ENCODE results near the gene ADCY9. TPM values are rescaled to one million over a fixed set of nuclear protein-coding genes. Genes with fewer than 3 reads are reported as not detected.

ADCY9 gene
- polyA plus RNA-seq, 1 donor (not counting 4 experiments of a cell fraction or from before 2014, with no cell fraction given), result 3.0 TPM

DNA sequence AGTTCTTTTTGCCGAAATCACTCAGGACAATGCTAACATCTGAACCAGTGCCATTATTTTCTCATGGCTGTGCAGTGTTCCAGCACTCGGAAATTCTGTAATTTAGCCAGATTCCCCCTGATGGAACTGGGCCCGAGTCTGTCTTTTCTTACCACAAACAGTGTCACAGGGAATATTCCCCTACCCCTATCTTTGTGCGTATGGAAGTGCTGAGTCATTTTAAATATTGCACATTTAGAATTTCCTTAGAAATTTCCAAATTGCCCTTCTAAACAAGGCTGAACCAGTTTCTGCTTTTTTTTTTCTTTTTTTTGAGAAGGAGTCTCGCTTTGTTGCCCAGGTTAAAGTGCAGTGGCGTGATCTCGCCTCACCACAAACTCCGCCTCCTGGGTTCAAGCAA lies 147.7 kb downstream of the ADCY9 start:
- Histone ChIP-seq H3K9me1 (ENCODE audit: control insufficient read depth, extremely low read depth, insufficient read depth, low read length) (no peaks in the 10 kb centered on the region), H2AFZ (ENCODE audit: control insufficient read depth, low read length) (no peak overlapping the region), H3K27me3 (ENCODE audit: control insufficient read depth, extremely low read depth, insufficient read depth, low read length) (no peaks in the 10 kb centered on the region), H3K27ac (ENCODE audit: control insufficient read depth, insufficient read depth, low read length) (no peak overlapping the region), H3K36me3 (ENCODE audit: control insufficient read depth in 2 of 2, extremely low read depth in 1 of 2, insufficient read depth in 2 of 2, low read length in 2 of 2) (peaks cover 0 to 5% of the 10 kb centered on the region in 2 experiments), H3K9ac (ENCODE audit: control insufficient read depth, extremely low read depth, insufficient read depth, low read length) (no peak overlapping the region), H4K20me1 (ENCODE audit: control insufficient read depth, extremely low read depth, insufficient read depth, low read length) (no peaks in the 10 kb centered on the region), H3K4me1 (ENCODE audit: control insufficient read depth, extremely low read depth, insufficient read depth, low read length) (no peaks in the 10 kb centered on the region), H3K79me2 (ENCODE audit: control insufficient read depth, insufficient read depth, low read length) (no peaks in the 10 kb centered on the region), H3K4me2 (ENCODE audit: control insufficient read depth, extremely low read depth, insufficient read depth, low read depth, low read length) (no peak overlapping the region), H3K9me3 (ENCODE audit: control insufficient read depth, low read depth, low read length) (no peaks in the 10 kb centered on the region), H3K4me3 (ENCODE audit: control insufficient read depth in 2 of 3, extremely low read depth in 1 of 3, insufficient read depth in 2 of 3, low read depth in 1 of 3, low read length in 3 of 3) (no peak overlapping the region)
- dilution Hi-C loops (cut with MboI; ENCODE audit: extremely low pct_ligation_motif_present, low sequenced_read_pairs), result no loop called here
- no peak for FAIRE-seq
- no peak for DNase-seq (ENCODE audit: low read depth, low spot score)
- TF ChIP-seq, protein P1, sequence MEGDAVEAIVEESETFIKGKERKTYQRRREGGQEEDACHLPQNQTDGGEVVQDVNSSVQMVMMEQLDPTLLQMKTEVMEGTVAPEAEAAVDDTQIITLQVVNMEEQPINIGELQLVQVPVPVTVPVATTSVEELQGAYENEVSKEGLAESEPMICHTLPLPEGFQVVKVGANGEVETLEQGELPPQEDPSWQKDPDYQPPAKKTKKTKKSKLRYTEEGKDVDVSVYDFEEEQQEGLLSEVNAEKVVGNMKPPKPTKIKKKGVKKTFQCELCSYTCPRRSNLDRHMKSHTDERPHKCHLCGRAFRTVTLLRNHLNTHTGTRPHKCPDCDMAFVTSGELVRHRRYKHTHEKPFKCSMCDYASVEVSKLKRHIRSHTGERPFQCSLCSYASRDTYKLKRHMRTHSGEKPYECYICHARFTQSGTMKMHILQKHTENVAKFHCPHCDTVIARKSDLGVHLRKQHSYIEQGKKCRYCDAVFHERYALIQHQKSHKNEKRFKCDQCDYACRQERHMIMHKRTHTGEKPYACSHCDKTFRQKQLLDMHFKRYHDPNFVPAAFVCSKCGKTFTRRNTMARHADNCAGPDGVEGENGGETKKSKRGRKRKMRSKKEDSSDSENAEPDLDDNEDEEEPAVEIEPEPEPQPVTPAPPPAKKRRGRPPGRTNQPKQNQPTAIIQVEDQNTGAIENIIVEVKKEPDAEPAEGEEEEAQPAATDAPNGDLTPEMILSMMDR (optimal IDR thresholded peaks at IDR 0.05 in 1 of 3, IDR thresholded peaks at IDR 0.05 in 1 of 3, conservative IDR thresholded peaks at IDR 0.05 in 1 of 3; ENCODE audit: extremely low read depth in 1 of 3, insufficient read depth in 2 of 3, low read length in 3 of 3), result no peak
- TF ChIP-seq EZH2 (IDR thresholded peaks at IDR 0.05; ENCODE audit: low read length), result no peak

DNA sequence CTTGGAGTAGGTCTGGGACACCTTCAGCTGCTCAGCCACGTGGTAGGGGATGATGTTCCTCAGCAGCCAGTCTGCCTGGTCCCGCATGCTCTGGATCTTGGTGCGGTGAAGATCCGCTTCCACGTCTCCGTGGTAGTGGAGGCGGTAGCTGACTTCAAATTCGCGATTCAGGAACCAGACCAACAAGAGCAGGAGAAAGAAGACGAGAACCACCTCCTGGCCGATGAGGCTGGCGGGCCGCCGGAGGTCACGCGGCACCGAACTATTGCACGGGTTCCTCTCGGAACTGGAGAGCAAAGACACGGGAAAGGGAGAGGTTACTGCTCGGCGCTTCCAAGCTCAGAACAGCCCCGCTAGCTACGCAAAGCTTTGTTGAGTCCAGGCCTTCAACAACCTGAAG lies 149.6 kb downstream of the ADCY9 start:
- Histone ChIP-seq H4K20me1 (ENCODE audit: control insufficient read depth, extremely low read depth, insufficient read depth, low read length) (no peaks in the 10 kb centered on the region), H3K4me2 (ENCODE audit: control insufficient read depth, extremely low read depth, insufficient read depth, low read depth, low read length) (no peak overlapping the region), H3K4me1 (ENCODE audit: control insufficient read depth, extremely low read depth, insufficient read depth, low read length) (no peaks in the 10 kb centered on the region), H3K27me3 (ENCODE audit: control insufficient read depth, extremely low read depth, insufficient read depth, low read length) (no peaks in the 10 kb centered on the region), H3K9me3 (ENCODE audit: control insufficient read depth, low read depth, low read length) (no peaks in the 10 kb centered on the region), H3K9ac (ENCODE audit: control insufficient read depth, extremely low read depth, insufficient read depth, low read length) (no peak overlapping the region), H3K36me3 (ENCODE audit: control insufficient read depth in 2 of 2, extremely low read depth in 1 of 2, insufficient read depth in 2 of 2, low read length in 2 of 2) (peaks cover 0 to 5% of the 10 kb centered on the region in 2 experiments), H2AFZ (ENCODE audit: control insufficient read depth, low read length) (no peak overlapping the region), H3K27ac (ENCODE audit: control insufficient read depth, insufficient read depth, low read length) (no peak overlapping the region), H3K4me3 (ENCODE audit: control insufficient read depth in 2 of 3, extremely low read depth in 1 of 3, insufficient read depth in 2 of 3, low read depth in 1 of 3, low read length in 3 of 3) (no peak overlapping the region), H3K79me2 (ENCODE audit: control insufficient read depth, insufficient read depth, low read length) (no peaks in the 10 kb centered on the region), H3K9me1 (ENCODE audit: control insufficient read depth, extremely low read depth, insufficient read depth, low read length) (no peaks in the 10 kb centered on the region)
- no peak for FAIRE-seq
- no peak for DNase-seq (ENCODE audit: low read depth, low spot score)
- TF ChIP-seq EZH2 (IDR thresholded peaks at IDR 0.05; ENCODE audit: low read length), result no peak
- TF ChIP-seq, protein P1 (optimal IDR thresholded peaks at IDR 0.05 in 1 of 3, IDR thresholded peaks at IDR 0.05 in 1 of 3, conservative IDR thresholded peaks at IDR 0.05 in 1 of 3; ENCODE audit: extremely low read depth in 1 of 3, insufficient read depth in 2 of 3, low read length in 3 of 3), result no peak
- dilution Hi-C loops (cut with MboI; ENCODE audit: extremely low pct_ligation_motif_present, low sequenced_read_pairs), result no loop called here
